Fibroblast of mammary gland (primary cell): ENCODE measurements around the gene CHST11.
A peak's percentile ranks its signal among the peaks of the same experiment; 100 is the strongest.

Experiments
- DNase-seq: peaks from one replicate; pipeline ENCODE4 v3.0.0-alpha.2; 2010; ENCODE audit warnings: low read depth
- H3K4me3 ChIP-seq: 2 replicates; pipeline ENCODE4 v1.5.1; 2011; ENCODE audit warnings: low read depth, mild to moderate bottlenecking, low read length, moderate library complexity; ENCODE audit not compliant: control insufficient read depth
- CTCF ChIP-seq: conservative IDR thresholded peaks from 2 replicates; pipeline ENCODE4 v1.5.1; 2011; ENCODE audit warnings: low read depth, low read length, inconsistent platforms; ENCODE audit not compliant: control insufficient read depth, insufficient read depth

The CHST11 gene

GRCh38 chr12:104653730-104654664 is 197.2 kb downstream of the CHST11 start:
- DNase-seq = no peak
- H3K4me3 ChIP-seq = no peak overlapping the region
- TF ChIP-seq CTCF = peak; percentile 40

GRCh38 chr12:104654665-104655609 is 198.2 kb downstream of the CHST11 start:
- no peak for DNase-seq
- no peak overlapping the region for H3K4me3 ChIP-seq
- no peak for TF ChIP-seq CTCF

GRCh38 chr12:104656383-104656782 is 199.6 kb downstream of the CHST11 start:
- TF ChIP-seq CTCF = no peak
- DNase-seq = no peak
- H3K4me3 ChIP-seq = no peak overlapping the region

- H3K4me3 ChIP-seq = no peak overlapping the region
- TF ChIP-seq CTCF = no peak
- peak; percentile 79 for DNase-seq
These were observed 200.2 kb downstream of the CHST11 start for GRCh38 chr12:104656921-104657320.

GRCh38 chr12:104657726-104658484 is 201.2 kb downstream of the CHST11 start:
- no peak for DNase-seq
- H3K4me3 ChIP-seq = no peak overlapping the region
- TF ChIP-seq CTCF = no peak

- no peak overlapping the region for H3K4me3 ChIP-seq
- DNase-seq = no peak
- no peak for TF ChIP-seq CTCF
These were observed 202.3 kb downstream of the CHST11 start for GRCh38 chr12:104659058-104659457.
